GM18951 (cell line): Measurements from ENCODE around the gene MAMDC2.

Experiments
- POLR2A ChIP-seq: IDR thresholded peaks from 4 replicates; pipeline ENCODE4 v1.6.1; 2011; ENCODE audit warnings: mild to moderate bottlenecking; ENCODE audit not compliant: insufficient read length, insufficient read depth; ENCODE audit errors: extremely low read depth
- in situ Hi-C: fragments of 300-500 bp; cut with MboI; formaldehyde crosslinking; loops from one replicate; pipeline ENCODE4 v1.12.0; 2022; ENCODE audit warnings: low sequenced_read_pairs, mixed read lengths, inconsistent platforms; ENCODE audit not compliant: unreplicated experiment

Gene MAMDC2

GRCh38 chr9:70147196-70147595 lies 103.5 kb downstream of the MAMDC2 start:
- no peak for TF ChIP-seq POLR2A
- in situ Hi-C loops, result no loop called here

DNA sequence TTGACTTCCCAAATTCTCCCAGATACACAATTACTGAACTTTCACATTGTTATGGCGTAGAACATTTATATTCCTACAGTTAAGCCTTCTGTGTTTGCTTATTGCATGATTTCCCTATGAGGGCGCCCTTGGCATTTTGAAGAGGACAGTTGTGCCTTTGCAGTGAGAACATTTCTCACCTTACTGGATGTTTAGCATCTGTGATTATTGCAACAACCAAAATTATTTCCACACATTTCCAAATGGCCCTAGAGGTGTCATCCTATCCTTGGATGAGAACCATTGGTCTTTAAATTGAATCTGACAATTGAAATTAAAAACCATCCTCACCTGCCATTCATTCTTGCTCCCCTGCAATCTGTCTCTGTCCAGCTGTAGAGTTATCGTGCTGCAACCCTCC lies 104.0 kb downstream of the MAMDC2 start:
- TF ChIP-seq POLR2A, result no peak
- in situ Hi-C loops, result no loop called here

GRCh38 chr9:70152350-70152749 lies 108.7 kb downstream of the MAMDC2 start:
- TF ChIP-seq POLR2A, result no peak
- in situ Hi-C loops, result no loop called here

GRCh38 chr9:70156729-70157128 lies 113.1 kb downstream of the MAMDC2 start:
- in situ Hi-C loops, result no loop called here
- TF ChIP-seq POLR2A, result no peak

DNA sequence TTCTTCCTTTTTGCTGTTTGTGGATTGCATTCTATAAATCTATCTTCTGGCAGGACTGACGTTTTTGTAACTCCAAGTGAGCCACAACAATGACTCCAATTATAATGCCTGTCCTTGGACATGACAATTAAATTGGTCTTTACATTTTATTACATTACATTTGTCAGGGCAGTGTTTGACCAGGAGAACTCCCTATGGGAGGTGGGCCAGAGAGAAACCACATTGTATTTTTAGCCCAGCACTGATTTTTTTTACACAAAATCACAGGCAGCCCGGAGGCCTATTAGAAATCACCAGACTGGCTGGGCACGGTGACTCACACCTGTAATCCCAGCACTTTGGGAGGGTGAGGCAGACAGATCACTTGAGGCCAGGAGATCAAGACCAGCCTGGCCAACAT lies 116.0 kb downstream of the MAMDC2 start:
- in situ Hi-C loops, result no loop called here
- no peak for TF ChIP-seq POLR2A

- in situ Hi-C loops, result no loop called here
- no peak for TF ChIP-seq POLR2A
Measured at GRCh38 chr9:70160686-70161600, 117.3 kb downstream of the MAMDC2 start.

GRCh38 chr9:70165006-70165602 lies 121.5 kb downstream of the MAMDC2 start:
- in situ Hi-C loops, result no loop called here

GRCh38 chr9:70168521-70168920 lies 124.9 kb downstream of the MAMDC2 start:
- no peak for TF ChIP-seq POLR2A
- in situ Hi-C loops, result no loop called here

More at GRCh38 chr9:70165006-70165602, 121.5 kb downstream of the MAMDC2 start:
- TF ChIP-seq POLR2A, result no peak

GRCh38 chr9:70169222-70169621 lies 125.6 kb downstream of the MAMDC2 start:
- in situ Hi-C loops, result no loop called here
- TF ChIP-seq POLR2A, result no peak

GRCh38 chr9:70170151-70170790 lies 126.6 kb downstream of the MAMDC2 start:
- in situ Hi-C loops, result no loop called here
- no peak for TF ChIP-seq POLR2A

DNA sequence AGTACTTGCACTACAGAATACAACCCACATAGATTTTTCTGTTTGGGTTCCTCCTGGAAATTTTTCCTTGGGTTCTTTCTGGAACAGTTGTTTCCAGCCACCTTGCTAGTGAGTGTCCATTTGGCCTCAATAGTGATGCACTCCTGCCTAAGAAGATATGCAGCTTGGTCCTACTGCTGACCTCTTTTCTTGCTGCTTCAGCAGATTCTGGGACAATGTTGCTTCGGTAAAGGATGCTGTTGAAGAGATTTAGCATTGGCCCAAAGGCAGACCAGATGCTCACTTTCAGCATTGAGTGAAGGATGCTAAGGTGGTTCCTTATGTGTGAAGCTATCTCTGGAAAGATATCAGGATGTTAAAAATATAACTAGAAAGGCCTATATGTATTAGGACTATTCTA lies 128.9 kb downstream of the MAMDC2 start:
- no peak for TF ChIP-seq POLR2A
- in situ Hi-C loops, result no loop called here

- in situ Hi-C loops, result no loop called here
Measured at GRCh38 chr9:70177121-70177520, 133.5 kb downstream of the MAMDC2 start.

DNA sequence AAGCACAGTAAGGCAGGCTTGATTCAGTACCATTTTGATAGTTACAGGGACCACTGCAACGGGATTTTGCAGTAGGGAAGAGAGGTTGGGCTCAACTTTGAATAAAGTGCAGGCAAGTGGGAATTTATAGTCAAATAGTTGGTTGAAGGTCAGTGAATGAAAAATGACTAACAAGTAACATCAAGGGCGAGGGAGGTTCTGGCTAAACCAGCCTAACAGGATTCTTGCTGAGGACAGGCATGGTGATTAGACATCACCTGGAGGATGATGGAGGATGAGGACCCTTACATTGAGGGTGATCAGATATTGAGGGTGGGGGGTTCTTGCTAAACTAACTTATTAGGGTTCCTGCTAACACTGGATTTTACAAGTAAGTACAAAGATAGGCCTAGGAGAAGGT lies 149.1 kb downstream of the MAMDC2 start:
- in situ Hi-C loops, result no loop called here
- no peak for TF ChIP-seq POLR2A

More at GRCh38 chr9:70177121-70177520, 133.5 kb downstream of the MAMDC2 start:
- TF ChIP-seq POLR2A, result no peak

DNA sequence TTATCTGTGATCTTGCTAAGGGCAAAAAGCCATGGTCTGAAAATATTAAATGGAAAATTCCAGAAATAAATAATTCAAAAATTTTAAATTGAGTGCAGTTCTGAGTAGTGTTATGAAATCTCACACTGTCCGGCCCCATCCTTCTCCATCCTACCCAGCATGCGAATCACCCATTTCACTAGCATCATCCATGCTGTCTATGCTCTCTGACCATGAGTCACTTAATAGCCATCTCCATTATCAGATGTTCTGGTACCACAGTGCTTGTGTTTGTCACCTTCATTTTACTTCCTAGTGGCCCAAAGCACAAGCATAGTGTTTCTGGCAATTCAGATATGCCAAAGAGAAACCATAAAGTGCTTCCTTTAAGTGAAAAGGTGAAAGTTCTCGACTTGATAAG lies 151.8 kb downstream of the MAMDC2 start:
- in situ Hi-C loops, result no loop called here

More for the DNA sequence above, 151.8 kb downstream of the MAMDC2 start:
- TF ChIP-seq POLR2A, result no peak
